Renal cortical epithelial cell (primary cell): ENCODE data around the gene NAA25. TPM values are rescaled to one million over a fixed set of nuclear protein-coding genes. Genes with fewer than 3 reads are reported as not detected.

ENCODE experiments used
- DNase-seq: peaks from one replicate; pipeline ENCODE4 v3.0.0-alpha.2; 2011; ENCODE audit warnings: low read depth
- total RNA-seq: library from RNA; depleted of rRNA; stranded (reverse); fragments of >200 nt; gene quantifications from 2 replicates; pipeline ENCODE4 v1.2.3, GENCODE V29; 2014

NAA25 gene
- 18.9 and 26.7 TPM in 2 replicates for total RNA-seq

DNA sequence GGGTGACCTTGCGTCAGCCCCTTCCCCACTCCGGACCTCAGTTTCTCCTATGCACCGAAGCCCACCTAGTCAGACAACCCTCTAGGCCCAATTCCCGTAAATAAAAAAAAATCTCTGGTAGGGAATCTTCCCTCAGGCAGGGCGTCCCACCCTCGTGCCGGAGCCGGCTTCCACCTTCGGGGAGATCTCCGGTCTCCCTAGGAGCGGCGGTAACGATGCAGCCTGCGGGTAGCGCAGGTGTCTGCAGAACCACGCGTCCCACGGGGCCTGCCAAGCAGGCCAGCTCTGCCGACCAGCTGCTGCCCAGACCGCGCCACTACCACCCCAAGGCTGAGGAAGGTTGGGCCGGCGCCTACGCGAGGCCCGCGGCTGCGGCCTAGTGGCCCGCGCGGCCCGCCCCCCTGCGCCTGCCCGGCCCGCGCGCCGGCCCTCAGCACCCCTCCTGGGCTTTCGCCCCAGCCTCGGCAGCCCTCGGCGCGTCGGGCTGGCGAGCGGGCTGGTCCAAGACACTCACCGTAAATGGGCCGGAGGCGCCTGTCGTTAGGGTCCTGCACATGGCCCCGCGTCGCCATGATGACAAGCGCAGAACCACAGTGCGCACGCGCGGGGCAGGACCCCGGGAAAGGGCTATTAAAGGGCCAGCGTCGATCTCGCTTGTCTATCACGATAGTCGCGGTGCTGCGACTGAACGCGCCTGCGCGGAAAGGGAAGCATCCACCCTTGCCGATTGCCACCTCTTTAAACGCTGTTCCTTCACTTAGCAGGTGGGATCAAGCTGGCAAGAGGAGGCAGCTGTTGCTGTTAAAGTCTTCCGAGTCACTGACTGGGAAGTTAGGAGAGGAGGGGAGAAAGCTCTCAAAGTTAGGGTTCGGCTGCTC lies at the start of gene NAA25:
Gene NAA25 (minus strand): TSS at position 582 of the 878 bp plus-strand sequence. CDS start 10 bp downstream, at position 572.
- peak; percentile 73 for DNase-seq

DNA sequence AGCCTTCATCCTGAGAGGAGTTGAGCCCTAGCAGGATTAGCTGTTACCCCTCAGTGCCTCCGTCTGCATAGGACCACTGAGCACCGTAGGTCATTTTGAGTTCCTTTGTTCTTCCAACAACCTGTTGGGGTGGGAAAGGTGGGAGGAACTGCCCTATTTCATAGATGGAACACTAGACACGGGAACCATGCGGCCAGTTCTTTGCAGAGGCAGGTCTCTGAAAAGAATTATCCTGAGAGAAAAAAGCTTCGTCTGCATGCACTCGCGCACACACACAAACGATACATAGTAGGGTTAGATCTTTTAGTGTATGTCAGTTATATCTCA lies 45.3 kb upstream of the NAA25 start:
- DNase-seq = no peak

DNA sequence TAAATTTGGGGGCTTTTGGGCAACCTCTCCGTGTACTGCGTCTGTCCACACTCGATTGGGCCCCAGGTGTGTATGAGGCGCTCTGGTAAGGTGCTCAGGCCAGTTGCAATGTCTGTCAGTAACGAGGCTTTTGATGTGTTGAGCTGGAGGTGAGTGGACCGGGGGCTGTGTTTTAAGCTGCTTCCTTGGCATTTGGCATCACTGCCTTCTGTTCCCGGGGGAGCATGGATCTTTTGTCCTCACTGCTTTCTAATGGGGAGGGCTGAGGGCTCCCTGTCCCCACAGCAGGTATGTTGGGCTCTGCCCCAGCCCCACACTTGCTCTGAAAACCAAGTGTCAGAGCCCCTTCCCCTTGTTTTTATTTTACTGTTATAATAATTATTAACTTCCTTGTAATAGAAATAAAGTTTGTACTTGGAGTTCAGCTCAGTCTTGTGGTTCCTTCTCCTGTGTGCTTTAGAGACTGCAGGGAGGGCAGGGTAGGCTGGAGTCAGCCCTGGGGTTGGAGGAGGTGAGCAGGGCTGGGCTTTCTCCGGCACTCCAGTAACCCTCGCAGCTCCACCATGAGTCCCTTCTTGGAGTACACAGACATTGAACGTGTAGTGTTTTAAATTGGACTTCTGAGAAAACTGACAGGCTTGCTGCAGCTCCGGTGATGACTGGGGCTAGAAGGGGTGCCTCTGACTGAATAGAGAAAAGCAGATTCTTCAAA lies 44.8 kb upstream of the NAA25 start:
- DNase-seq = no peak

DNA sequence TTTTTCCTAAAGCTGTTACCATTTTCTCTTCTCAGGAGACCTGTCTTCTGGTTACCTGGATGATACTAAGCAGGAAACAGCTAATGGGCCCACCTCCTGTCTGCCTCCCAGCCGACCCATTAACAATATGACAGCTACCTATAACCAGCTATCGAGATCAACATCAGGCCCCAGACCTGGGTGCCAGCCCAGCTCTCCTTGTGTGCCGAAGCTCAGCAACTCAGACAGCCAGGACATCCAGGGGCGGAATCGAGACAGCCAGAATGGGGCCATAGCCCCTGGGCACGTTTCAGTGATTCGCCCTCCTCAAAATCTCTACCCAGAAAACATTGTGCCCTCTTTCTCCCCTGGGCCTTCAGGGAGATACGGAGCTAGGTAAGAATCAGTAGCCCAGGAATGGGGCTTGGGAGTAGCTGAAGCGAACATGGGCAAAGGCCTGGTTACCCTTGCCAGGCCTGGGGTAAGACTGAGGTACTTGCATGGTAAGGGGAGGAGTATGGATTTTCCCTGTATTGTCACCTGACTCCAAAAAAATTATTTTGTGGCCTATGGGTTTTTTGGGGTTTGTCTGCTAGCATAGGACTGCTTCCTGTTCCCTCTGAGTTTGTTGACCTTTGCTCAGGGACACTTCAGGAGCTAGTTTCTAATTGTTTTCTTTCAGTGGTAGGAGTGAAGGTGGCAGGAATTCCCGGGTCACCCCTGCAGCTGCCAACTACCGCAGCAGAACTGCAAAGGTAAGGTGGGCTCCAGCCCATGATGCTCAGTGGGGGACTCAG lies 43.4 kb upstream of the NAA25 start:
- DNase-seq = no peak

DNA sequence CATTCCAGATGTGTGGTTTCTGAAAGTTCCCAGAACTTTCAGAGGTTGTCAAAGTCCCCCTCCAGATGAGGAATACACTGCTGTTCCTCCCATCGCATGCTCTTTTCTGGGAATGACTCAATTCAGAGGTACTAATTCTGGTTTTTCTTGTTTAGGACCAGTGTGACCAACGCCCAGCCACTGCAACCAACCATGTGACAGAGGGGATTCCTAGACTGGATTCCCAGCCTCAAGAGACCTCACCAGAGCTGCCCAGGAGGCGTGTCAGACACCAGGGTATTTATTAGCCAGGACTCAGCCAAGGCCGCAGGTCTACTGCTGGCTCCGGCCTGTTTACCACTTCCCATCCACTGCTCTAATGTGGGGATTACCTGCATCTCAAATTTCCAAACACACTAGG lies 41.0 kb upstream of the NAA25 start:
- peak; percentile 76 for DNase-seq

DNA sequence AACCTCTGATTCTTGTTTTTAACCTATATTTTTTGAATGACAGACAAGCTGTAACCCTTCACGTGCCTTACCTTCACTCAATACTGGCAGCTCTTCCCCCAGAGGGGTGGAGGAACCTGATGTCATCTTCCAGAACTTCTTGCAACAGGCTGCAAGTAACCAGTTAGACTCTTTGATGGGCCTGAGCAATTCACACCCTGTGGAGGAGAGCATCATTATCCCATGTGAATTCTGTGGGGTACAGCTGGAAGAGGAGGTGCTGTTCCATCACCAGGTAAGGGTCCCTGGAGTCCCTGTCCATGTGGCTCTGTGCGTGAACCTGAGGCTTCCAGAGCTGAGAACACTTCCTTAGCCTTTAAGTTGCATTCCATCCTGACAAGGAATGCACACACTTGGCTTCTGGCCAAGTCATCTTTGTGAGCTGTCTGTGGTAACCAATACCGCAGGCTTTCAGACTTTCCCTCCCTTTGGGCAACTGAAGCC lies 39.5 kb upstream of the NAA25 start:
- DNase-seq = peak; percentile 36

DNA sequence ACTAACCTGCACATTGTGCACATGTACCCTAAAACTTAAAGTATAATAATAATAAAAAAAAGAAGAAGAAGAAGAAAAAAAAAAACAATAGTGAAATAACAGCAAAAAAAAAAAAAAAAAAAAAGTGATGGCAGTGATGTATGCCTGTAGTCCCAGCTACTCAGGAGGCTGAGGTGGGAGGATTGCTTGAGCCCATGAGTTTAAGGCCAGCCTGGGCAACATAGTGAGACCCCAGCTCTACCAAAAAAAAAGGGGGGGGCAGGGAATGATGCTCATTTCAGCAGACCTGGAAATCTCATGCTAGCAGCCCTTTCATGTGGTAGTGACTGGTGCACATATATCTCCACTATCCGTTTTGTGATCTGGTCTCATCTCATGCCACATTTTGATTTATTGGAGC lies 37.5 kb upstream of the NAA25 start:
- DNase-seq = no peak

DNA sequence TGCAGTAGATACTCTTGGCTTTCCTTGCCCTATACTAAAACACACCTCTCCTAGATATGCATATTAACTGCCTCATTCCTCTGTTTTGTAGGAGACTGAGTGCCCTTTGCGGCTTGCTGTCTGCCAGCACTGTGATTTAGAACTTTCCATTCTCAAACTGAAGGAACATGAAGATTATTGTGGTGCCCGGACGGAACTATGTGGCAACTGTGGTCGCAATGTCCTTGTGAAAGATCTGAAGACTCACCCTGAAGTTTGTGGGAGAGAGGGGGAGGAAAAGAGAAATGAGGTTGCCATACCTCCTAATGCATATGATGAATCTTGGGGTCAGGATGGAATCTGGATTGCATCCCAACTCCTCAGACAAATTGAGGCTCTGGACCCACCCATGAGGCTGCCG lies 32.1 kb upstream of the NAA25 start:
- DNase-seq = no peak

DNA sequence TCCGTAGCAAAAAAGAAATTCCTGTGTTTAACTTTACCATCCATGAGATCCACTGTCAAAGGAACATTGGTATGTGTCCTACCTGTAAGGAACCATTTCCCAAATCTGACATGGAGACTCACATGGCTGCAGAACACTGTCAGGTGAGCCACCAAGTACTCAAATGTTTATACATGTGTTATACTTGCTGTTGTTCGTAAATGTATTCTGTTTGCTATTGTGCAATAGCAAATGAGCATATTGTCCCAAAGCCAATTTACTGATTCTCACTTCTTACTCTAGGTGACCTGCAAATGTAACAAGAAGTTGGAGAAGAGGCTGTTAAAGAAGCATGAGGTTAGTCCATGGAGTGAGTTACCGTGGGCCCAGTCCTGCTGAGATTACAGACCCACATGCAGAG lies 26.1 kb upstream of the NAA25 start:
- no peak for DNase-seq

DNA sequence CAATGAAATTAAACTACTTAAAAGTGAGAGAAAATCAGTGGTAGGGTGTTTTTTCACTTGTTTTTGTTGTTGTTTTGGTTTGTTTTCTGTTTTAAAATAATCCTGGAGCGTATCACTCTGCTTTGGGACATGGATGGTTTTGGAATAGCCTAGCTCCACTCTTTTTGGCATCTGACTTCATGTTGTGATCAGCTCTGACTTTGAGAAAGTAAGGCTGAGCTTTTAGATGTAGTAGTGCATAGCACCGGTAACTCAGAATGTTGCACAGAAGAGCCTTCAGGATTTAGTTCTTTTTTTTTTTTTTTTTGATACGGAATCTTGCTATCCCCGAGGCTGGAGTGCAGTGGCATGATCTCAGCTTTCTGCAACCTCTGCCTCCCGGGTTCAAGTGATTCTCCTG lies 24.8 kb upstream of the NAA25 start:
- no peak for DNase-seq

DNA sequence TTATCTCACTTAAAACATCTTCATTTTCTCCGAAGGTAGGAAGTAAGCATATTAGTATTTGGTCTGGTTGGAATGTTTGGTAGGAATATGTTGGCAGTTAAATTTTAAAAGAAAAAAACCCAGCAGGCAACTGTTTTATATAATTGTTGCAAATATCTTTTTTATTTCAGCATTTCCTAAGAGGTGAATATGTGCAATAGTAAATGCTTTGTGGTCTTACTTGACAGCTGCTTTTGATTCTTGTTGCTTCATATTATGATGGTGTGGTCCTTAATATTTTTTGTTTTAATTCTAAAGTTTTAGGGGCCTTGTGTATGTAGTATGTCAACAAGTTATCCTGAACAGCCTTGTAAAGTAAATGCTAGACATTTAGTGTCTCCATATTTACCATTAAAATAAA lies 23.1 kb upstream of the NAA25 start:
- DNase-seq = no peak

DNA sequence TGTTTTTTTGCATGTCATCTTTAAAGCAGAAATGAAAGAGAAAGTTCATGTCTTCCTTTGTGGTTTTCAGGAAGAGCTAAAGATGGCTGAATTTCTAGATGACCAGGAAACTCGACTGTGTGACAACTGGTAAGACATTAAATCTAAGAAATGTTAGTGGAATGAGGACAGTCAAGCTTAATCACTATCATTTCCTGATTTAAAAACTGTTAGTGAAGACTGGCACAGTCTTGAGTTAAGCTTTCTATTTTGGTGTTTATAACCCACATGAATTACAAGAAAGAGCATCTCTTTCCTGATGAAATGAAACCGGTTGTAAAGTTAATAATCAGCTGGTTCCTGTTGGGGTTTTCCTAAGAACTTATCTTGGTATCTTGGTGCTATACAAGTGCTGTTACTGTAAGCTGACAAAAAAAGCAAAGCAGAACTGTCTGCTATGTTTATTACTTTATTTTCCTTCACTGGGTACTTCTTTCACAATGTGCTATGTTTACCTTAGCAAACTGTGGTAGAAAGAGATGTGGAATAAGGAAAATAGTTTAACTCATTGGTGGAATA lies 21.9 kb upstream of the NAA25 start:
- DNase-seq = peak; percentile 77

DNA sequence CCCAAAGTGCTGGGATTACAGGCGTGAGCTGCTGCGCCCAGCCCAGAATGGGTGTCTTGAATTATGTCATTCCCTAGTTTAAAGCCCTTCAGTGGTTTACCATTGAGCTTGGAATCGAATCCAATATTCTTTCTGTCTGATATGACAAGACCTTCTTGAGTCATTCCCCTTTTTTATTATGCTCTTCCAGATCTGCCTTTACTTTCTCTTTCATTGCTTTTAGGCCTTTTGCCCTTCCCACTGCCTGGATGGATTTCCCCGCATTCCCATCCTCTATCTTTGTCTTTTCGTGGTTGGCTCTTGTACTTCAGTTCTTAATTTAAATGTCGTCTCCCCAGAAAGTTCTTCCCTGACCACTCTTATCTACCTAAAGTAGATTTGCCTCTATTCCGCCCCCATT lies 18.3 kb upstream of the NAA25 start:
- no peak for DNase-seq

DNA sequence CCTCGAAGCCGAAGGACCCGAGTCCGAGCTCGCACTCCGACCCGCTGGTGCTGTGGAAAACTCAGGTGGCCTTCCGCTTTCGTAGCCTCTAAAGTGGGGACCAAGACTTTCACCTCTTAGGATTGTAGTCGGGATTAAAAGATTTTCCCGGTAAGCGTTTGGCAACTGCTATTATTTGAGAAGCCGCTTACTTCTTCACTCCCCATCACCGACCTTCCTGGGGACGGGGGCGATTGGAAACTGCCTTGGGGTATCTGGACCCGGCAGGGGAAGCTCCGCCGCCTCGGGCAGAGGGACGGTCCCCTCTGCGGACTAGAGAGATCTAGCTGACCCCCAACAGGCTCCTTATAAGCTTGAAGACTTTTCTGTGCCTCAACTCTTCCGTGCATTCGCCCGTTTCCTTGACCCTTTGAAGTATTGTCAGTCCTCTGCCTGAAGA lies 17.4 kb upstream of the NAA25 start:
- no peak for DNase-seq

DNA sequence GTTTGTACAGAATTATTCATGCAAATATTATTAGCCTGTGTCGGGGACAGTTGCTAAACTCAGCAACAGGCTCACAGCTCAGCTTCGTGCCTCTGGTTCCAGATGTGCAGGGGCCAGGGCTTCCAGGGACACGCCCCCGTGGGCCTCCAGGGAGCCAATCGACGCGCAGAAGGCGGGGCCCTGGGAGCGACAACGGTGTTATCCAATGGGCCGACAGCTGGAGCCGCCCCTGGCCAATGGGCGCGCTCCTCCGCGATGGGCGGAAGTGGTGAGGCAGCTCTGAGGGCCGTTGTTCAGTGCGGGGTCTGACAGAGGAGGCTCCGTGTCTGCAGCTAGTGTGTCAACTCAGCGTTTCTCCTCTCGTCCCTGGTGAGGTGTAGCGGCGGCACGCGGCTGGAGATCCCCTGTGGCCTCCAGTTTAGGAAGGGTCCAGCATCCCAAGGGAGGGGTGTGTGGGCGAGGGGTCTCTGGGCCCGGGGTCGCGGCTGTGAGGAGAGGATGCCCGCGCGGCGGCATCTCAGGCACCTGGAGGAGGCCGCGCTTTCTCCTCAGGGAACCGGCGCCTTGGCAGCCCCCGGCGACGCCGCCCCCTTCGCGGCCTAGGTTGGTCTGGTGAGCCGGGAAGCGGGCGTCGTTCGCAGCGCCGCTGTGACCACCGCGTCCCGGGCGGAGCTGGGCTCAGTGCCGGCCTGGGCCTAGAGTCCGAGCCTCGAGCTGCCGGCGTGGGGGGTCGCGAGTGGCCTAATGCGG lies 16.8 kb upstream of the NAA25 start, which contains the start of gene TRAFD1:
Gene TRAFD1 (plus strand): TSS at position 311 of the 750 bp plus-strand sequence. CDS start 4,963 bp downstream, outside the sequence.
- DNase-seq = peak; percentile 85

DNA sequence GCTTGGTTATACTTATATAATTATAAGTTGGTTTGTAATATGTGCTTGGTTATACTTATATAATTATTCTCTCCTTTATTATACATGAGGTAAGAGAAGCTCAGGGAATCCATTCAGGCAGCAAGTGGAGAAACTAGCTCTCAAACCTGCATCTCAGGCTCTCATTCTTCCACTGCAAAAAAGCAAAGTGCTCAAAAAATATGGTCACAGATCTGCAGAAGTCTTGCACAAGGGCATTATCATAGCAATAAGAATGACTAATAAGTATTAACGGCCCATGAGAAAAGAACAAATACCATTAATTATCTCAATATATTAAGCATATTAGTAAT lies 16.3 kb upstream of the NAA25 start:
- no peak for DNase-seq

DNA sequence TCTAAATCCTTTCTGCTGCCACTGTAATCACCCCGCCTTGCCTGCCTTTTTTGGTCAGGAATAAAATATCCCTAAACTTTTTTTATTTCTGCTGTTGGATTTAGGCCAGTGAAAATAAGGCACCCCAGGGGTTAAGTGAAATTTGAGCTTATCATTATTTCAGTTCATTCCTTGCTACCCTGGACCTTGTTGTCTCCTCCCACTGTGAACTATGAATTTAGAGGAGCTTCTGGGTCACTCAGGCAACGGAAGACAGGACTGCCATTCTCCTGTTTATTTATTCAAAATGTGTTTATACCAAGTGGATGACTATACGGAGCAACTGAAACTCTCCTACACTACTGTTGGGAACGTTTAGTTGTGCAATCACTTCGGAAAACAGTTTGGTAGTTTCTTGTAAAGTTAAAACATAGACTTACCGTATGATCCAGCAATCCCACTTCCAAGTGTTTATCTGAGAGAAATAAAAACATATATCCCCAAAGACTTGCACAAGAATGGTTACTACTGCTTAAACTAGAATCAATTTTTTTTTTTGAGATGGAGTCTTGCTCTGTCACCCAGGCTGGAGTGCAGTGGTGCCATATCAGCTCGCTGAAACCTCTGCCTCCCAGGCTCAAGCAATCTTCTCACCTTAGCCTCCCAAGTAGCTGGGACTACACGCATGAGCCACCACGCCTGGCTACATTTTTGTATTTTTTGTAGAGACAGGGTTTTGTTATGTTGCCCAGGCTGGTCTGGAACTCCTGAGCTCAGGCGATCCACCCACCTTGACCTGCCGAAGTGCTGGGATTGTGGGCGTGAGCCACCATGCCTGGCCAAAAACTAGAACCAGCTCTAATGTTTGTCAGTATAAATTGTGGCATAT lies 14.5 kb upstream of the NAA25 start:
- DNase-seq = no peak

DNA sequence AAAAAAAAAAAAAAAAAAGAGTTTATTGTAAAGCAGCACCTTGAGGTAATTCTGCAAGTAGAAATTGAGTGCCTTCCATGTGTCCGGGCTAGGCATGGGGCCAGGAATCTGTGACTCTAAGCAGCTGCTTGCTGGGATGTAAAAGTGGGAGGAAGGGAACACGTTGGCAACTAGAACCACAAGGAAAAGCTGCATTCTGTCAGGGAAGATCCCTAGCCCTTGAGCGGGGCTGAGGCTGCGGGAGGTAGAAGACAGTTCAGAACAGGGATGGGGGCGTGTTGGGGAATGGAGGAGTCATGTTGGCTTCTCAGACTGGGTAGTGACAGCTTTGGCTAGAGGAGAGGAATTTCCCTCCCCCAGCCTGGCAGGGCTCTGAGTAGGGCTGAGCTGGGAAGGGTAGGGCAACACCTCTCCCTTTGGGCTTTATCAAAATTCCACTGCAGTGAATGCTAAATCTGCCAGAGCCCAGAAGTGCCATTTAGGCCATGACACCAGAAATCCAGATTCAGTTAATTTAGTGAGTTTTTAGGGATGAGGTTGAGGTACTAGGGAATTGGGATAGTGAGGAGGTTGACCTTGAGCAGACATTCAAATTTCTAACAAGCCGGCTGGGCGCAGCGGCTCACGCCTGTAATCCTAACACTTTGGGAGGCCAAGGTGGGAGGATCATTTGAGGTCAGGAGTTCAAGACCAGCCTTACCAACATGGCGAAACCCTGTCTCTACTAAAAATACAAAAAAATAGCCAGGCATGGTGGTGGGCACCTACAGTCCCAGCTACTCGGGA lies 13.4 kb upstream of the NAA25 start:
- peak; percentile 59 for DNase-seq

DNA sequence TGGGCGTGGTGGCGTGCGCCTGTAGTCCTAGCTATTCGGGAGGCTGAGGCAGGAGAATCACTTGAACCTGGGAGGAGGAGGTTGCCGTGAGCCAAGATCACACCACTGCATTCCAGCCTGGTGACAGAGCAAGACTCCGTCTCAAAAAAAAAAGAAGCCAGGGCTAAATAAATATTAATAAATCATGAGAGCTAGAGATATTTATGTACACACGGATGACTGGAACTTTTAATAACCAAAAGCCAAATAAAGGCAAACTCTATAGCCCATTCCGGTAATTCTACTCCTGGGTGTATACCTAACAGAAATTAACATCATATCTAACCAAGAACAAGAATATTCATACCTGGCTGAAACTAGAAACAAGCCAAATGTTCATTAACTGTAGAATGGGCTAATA lies 9.1 kb upstream of the NAA25 start:
- DNase-seq = no peak
